GM12891 (cell line): Measurements from ENCODE around the gene ATP10D.

Source experiments
- PAX5 ChIP-seq: IDR thresholded peaks from 2 replicates; pipeline ENCODE4 v1.6.1; 2011; ENCODE audit warnings: low read length, moderate library complexity, mild to moderate bottlenecking; ENCODE audit not compliant: insufficient read depth, severe bottlenecking
- POLR2A ChIP-seq: IDR thresholded peaks from 2 replicates; pipeline ENCODE4 v1.6.1; 2011; ENCODE audit warnings: low read depth, low read length, control low read depth
- POLR2AphosphoS5 ChIP-seq: IDR thresholded peaks from 2 replicates; pipeline ENCODE4 v1.6.1; 2011; ENCODE audit warnings: low read depth, low read length, control low read depth
- POU2F2 ChIP-seq: IDR thresholded peaks from 2 replicates; pipeline ENCODE4 v1.6.1; 2011; ENCODE audit warnings: low read depth, mild to moderate bottlenecking, control low read depth, low read length, moderate library complexity
- SPI1 ChIP-seq: IDR thresholded peaks from 2 replicates; pipeline ENCODE4 v1.6.1; 2011; ENCODE audit warnings: low read depth, low read length, control low read depth
- TAF1 ChIP-seq: IDR thresholded peaks from 2 replicates; pipeline ENCODE4 v1.6.1; 2011; ENCODE audit warnings: low read depth, low read length, control low read depth

GRCh38 chr4:47490550-47490949, 5.5 kb downstream of the ATP10D start:
- no peak for TF ChIP-seq POLR2A
- no peak for TF ChIP-seq POLR2AphosphoS5
- TF ChIP-seq TAF1: no peak
- no peak for TF ChIP-seq POU2F2
- TF ChIP-seq PAX5: no peak
- TF ChIP-seq SPI1: no peak
